ENCODE measurements around the gene AHCYL1.
A peak's percentile ranks its signal among the peaks of the same experiment; 100 is the strongest.

AHCYL1 gene

DNA sequence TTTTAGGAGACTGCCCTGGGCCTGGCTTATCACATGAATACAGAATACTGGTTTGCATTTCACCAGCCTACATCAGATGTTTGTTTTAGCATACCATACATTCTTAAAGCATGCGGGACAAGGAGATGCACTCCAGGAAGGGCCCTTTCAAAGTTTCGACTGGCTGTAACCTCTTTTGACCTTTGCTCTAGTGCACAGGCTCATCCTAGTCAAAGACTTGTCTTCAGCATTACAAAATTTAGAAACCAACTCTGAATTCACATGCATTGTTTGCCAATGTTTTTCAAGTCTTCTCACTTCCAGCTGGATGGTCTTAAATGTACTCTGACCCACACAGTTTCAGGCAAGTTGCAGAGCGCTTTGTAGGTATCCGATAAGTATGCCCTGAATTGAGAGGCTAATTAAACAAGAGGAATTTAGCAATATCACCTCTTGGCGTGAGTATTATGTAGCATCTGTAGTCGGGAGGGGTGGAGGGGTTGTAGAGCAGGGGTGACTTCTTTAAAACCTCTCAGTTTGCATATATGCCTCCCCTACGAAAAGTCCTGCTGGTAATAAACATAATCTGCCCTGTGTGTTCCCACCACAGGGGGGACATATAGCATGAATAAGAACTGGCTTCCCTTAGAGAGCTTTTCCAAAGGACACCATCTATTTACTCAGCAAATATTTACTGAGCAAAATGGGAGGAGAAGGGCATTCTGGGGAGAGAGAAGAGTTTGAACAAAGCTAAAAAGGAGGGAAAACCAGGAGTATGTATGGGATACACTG, 24.4 kb upstream of the AHCYL1 start:
- Mint-ChIP-seq H3K36me3 (no peaks in the 10 kb centered on the region), H3K27me3 (peaks cover 9% of the 10 kb centered on the region), H3K4me3 (no peak overlapping the region), H3K9me3 (no peaks in the 10 kb centered on the region), H3K27ac (no peak overlapping the region), H3K4me1 (no peaks in the 10 kb centered on the region)
- no peak for DNase-seq (ENCODE audit: low spot score in 2 of 2)
- ATAC-seq (ENCODE audit: low read depth), result no peak

DNA sequence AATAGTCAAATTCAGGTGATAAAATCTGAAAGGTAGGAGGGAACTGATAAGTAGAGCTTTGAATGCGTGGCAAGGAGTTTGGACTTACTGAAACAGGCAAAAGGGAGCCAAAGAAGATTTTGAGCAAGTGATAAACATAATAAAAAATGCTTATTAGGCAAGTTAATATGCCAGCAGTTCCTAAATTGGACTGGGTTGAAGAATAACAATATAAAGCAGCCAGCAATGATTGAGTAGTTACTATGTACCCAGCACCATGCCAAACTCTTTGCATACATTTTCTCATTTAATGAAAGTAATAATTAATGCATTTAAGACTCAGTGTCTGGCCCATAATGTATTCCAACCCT, 23.8 kb upstream of the AHCYL1 start:
- Mint-ChIP-seq H3K27me3 (peaks cover 9% of the 10 kb centered on the region), H3K36me3 (no peaks in the 10 kb centered on the region), H3K27ac (no peak overlapping the region), H3K4me3 (no peak overlapping the region), H3K9me3 (no peaks in the 10 kb centered on the region), H3K4me1 (no peaks in the 10 kb centered on the region)
- ATAC-seq (ENCODE audit: low read depth) (no peak), DNase-seq (ENCODE audit: low spot score in 2 of 2) (no peak)

DNA sequence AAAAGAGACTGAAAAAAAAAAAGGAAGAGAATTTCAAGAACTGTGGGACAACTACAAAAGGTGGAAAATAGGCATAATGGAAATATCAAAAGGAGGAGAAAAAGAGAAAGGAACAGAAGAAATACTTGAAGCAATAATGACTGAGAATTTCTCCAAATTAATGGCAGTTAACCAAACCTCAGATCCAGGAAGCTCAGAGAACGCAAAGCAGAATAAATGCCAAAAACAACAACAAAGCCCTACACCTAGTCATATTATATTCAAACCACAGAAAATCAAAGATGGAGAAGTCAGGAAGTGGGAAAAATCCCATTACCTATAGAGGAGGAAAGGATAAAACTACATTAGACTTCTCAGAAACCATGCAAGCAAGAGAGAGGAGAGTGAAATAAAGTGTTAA, 20.7 kb upstream of the AHCYL1 start:
- Mint-ChIP-seq H3K27me3 (peaks cover 3% of the 10 kb centered on the region), H3K4me1 (no peaks in the 10 kb centered on the region), H3K36me3 (no peaks in the 10 kb centered on the region), H3K9me3 (no peaks in the 10 kb centered on the region), H3K4me3 (no peak overlapping the region), H3K27ac (no peak overlapping the region)
- ATAC-seq (ENCODE audit: low read depth) (no peak), DNase-seq (ENCODE audit: low spot score in 2 of 2) (no peak)

GRCh38 chr1:109969146-109969829, 15.3 kb upstream of the AHCYL1 start:
- no peak for DNase-seq (ENCODE audit: low spot score in 2 of 2)

GRCh38 chr1:109969907-109970306, 14.7 kb upstream of the AHCYL1 start:
- Mint-ChIP-seq H3K27me3 (no peaks in the 10 kb centered on the region), H3K9me3 (peaks cover 4% of the 10 kb centered on the region), H3K27ac (no peak overlapping the region), H3K4me3 (no peak overlapping the region), H3K36me3 (no peaks in the 10 kb centered on the region), H3K4me1 (no peaks in the 10 kb centered on the region)
- DNase-seq (ENCODE audit: low spot score in 2 of 2) (no peak), ATAC-seq (ENCODE audit: low read depth) (no peak)

More at GRCh38 chr1:109969146-109969829, 15.3 kb upstream of the AHCYL1 start:
- no peak overlapping the region for H3K4me3 Mint-ChIP-seq
- peak; percentile 86 for ATAC-seq (ENCODE audit: low read depth)
- no peaks in the 10 kb centered on the region for H3K36me3 Mint-ChIP-seq
- no peak overlapping the region for H3K27ac Mint-ChIP-seq
- H3K4me1 Mint-ChIP-seq, result no peaks in the 10 kb centered on the region
- peaks cover 4% of the 10 kb centered on the region for H3K9me3 Mint-ChIP-seq
- no peaks in the 10 kb centered on the region for H3K27me3 Mint-ChIP-seq

DNA sequence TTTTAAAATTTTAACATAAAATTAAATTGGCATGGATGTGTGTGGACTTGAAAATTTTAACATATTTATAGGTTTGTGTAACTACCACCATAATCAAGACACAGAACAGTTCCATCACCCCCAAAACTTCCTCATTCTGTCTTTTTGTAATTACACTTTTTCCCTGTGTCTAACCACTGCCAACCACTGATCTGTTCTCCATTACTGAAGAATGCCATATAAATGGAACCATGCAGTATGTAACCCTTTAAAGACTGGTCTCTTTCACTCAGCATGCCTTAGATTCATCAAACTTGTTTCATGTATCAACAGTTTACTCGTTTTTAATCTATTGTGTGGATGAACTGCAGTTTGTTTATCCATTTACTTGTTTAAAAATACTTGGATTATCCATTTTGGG, 13.0 kb upstream of the AHCYL1 start:
- Mint-ChIP-seq H3K4me1 (no peaks in the 10 kb centered on the region), H3K27me3 (peaks cover 3% of the 10 kb centered on the region), H3K36me3 (no peaks in the 10 kb centered on the region), H3K27ac (no peak overlapping the region), H3K9me3 (peaks cover 4% of the 10 kb centered on the region), H3K4me3 (no peak overlapping the region)
- ATAC-seq (ENCODE audit: low read depth) (no peak), DNase-seq (ENCODE audit: low spot score in 2 of 2) (no peak)

DNA sequence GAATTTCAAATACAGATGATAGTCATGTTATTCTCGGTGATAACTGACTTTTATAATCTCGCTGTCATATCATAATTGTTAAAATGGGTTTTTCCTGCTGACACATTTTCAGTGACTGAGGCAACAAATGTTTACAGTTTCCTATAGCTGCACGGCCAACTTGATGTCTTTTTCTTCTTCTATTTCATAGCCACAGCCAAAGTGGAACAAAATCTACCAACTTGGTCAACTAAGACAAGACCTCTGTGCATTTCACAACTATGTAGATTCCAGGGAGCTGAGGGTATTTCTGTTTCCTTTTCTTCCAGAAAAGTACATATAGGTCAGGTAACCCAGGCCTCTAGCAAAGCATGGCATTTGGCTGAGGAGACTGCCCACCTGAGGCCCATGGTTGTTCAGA, 10.4 kb upstream of the AHCYL1 start:
- DNase-seq (ENCODE audit: low spot score in 2 of 2), result no peak
- Mint-ChIP-seq H3K9me3 (peaks cover 4% of the 10 kb centered on the region), H3K36me3 (no peaks in the 10 kb centered on the region), H3K4me1 (no peaks in the 10 kb centered on the region), H3K4me3 (no peak overlapping the region), H3K27ac (no peak overlapping the region), H3K27me3 (peaks cover 9% of the 10 kb centered on the region)
- ATAC-seq (ENCODE audit: low read depth), result no peak

GRCh38 chr1:109975718-109976117, 8.8 kb upstream of the AHCYL1 start:
- H3K27me3 Mint-ChIP-seq, result peaks cover 9% of the 10 kb centered on the region
- H3K4me1 Mint-ChIP-seq, result no peaks in the 10 kb centered on the region
- H3K9me3 Mint-ChIP-seq, result no peaks in the 10 kb centered on the region
- H3K4me3 Mint-ChIP-seq, result no peak overlapping the region
- DNase-seq (ENCODE audit: low spot score in 2 of 2), result no peak
- ATAC-seq (ENCODE audit: low read depth), result no peak
- H3K36me3 Mint-ChIP-seq, result no peaks in the 10 kb centered on the region
- no peak overlapping the region for H3K27ac Mint-ChIP-seq

DNA sequence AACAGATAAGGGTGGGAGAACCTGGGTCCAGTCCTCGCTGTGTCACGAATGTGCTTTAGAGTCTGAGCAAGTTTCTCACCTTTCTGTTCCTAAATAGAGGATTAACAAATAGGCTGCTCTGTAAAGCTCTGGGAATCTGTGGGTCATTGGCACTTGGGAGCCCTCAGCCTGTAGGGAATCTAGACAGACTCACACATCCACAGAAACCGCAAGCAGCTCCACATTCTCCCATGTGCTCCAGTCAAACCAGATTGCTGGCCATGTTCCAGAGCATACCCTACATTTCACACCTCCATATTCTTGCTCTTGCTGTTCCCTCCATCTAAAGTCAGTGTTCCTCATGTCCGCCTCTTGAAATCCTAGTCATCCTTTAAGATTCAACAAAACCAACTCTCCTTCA, 7.8 kb upstream of the AHCYL1 start:
- Mint-ChIP-seq H3K4me1 (no peaks in the 10 kb centered on the region), H3K4me3 (no peak overlapping the region), H3K27me3 (peaks cover 12% of the 10 kb centered on the region), H3K27ac (no peak overlapping the region), H3K36me3 (no peaks in the 10 kb centered on the region), H3K9me3 (no peaks in the 10 kb centered on the region)
- DNase-seq (ENCODE audit: low spot score in 2 of 2), result no peak
- no peak for ATAC-seq (ENCODE audit: low read depth)

DNA sequence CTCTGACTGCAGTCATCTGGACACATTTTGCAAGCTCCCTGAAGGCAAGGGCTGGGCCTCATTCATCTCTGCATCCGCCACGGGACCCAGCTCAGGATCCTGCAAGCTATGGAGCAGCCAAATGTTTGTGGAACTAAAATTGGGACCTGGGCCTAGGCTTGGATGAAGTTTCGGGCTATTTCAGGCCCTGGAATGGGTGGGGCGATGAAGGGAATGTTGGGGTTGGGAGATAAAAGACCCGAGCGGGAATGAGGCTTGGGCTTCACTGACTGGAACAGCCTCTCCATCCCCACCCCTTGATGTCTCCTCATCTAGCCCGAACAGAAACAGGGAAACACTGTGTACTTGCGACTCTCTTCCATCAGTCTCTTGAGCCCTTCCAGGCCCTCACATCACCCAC, 7.3 kb upstream of the AHCYL1 start:
- Mint-ChIP-seq H3K9me3 (no peaks in the 10 kb centered on the region), H3K4me1 (no peaks in the 10 kb centered on the region), H3K27me3 (peaks cover 12% of the 10 kb centered on the region), H3K4me3 (no peak overlapping the region), H3K27ac (no peak overlapping the region), H3K36me3 (no peaks in the 10 kb centered on the region)
- no peak for ATAC-seq (ENCODE audit: low read depth)
- DNase-seq (ENCODE audit: low spot score in 2 of 2), result no peak

- H3K4me1 Mint-ChIP-seq, result no peaks in the 10 kb centered on the region
- no peak overlapping the region for H3K4me3 Mint-ChIP-seq
- no peak overlapping the region for H3K27ac Mint-ChIP-seq
- H3K27me3 Mint-ChIP-seq, result peaks cover 12% of the 10 kb centered on the region
- no peaks in the 10 kb centered on the region for H3K9me3 Mint-ChIP-seq
- DNase-seq (ENCODE audit: low spot score in 2 of 2) (no peak), ATAC-seq (ENCODE audit: low read depth) (no peak)
- no peaks in the 10 kb centered on the region for H3K36me3 Mint-ChIP-seq
Observed at GRCh38 chr1:109977657-109978378, 6.7 kb upstream of the AHCYL1 start.

DNA sequence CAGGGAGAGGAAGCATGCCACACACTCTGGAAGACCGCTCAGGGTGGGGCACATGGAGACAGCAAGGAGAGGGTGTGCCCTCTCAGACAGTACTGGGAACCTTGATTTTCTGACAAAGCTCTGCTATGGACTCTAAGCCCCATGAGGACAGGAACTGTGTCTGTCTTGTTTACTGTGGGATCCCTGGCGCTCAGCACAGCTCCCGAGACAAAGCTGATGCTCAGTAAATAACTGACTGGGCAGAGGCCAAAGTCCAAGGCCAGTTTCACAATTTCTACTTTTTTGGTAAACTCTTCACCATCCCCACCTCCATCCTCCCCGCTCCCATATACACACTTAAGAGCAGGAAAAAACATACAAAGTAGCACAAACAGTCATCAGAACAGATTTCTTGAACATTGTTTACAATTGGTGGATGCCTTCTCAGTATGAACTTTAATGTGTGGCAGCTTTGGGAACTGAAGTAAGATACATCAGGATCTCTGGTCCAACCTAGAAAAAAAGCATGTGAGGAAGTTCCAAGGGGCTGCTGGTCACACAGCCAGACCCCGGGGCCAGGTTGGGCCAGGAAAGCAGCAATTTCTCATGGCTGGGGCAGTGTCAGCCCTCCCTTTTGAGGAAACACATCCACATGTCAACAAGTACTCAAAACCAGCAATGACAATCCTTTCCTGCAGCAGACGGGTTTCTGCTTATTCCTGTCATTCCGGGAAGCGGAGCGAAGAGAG, 5.6 kb upstream of the AHCYL1 start:
- no peaks in the 10 kb centered on the region for H3K36me3 Mint-ChIP-seq
- peaks cover 12% of the 10 kb centered on the region for H3K27me3 Mint-ChIP-seq
- DNase-seq (ENCODE audit: low spot score in 2 of 2) (no peak), ATAC-seq (ENCODE audit: low read depth) (no peak)
- no peaks in the 10 kb centered on the region for H3K9me3 Mint-ChIP-seq
- H3K27ac Mint-ChIP-seq, result no peak overlapping the region
- H3K4me3 Mint-ChIP-seq, result no peak overlapping the region
- no peaks in the 10 kb centered on the region for H3K4me1 Mint-ChIP-seq

GRCh38 chr1:109979489-109980091, 5.0 kb upstream of the AHCYL1 start:
- Mint-ChIP-seq H3K27ac (no peak overlapping the region), H3K27me3 (peaks cover 12% of the 10 kb centered on the region), H3K4me3 (no peak overlapping the region), H3K36me3 (no peaks in the 10 kb centered on the region), H3K4me1 (no peaks in the 10 kb centered on the region), H3K9me3 (no peaks in the 10 kb centered on the region)
- DNase-seq (ENCODE audit: low spot score in 2 of 2), result no peak
- no peak for ATAC-seq (ENCODE audit: low read depth)

All from memory B cell (primary cell).